Peyer's patch (tissue), 4 donors: ENCODE data around the gene MUC5B. TPM values are rescaled to one million over a fixed set of nuclear protein-coding genes. Genes with fewer than 3 reads are reported as not detected.

Experiments
- DNase-seq, 3 donors: peaks; one replicate each; pipeline ENCODE4 v3.0.0-alpha.2; 2017 to 2019
- H3K27ac ChIP-seq, 4 donors: fragments of 200-600 bp; sonication (generic); one replicate each; pipeline ENCODE4 v1.5.1; 2016 to 2019
- H3K27me3 ChIP-seq, 2 donors: fragments of 200-600 bp; sonication (generic); one replicate each; pipeline ENCODE4 v1.5.1; 2019
- H3K36me3 ChIP-seq, 3 donors: fragments of 200-600 bp; sonication (generic); one replicate each; pipeline ENCODE4 v1.5.1; 2016 to 2019
- H3K4me1 ChIP-seq, 4 donors: fragments of 200-600 bp; sonication (generic); one replicate each; pipeline ENCODE4 v1.5.1; 2016 to 2019
- H3K4me3 ChIP-seq, 4 donors: fragments of 200-600 bp; sonication (generic); 1 replicate in 3 of 4; 2 replicates in 1 of 4; pipeline ENCODE4 v1.5.1; 2016 to 2019; ENCODE audit warnings: mild to moderate bottlenecking in 1 of 4
- H3K9me3 ChIP-seq, 4 donors: fragments of 200-600 bp; sonication (generic); one replicate each; pipeline ENCODE4 v1.5.1; 2016 to 2019; ENCODE audit warnings: mild to moderate bottlenecking in 1 of 4
- POLR2A ChIP-seq, 2 donors: fragments of 450-650 bp; IDR thresholded peaks; one replicate each; pipeline ENCODE4 v1.5.1; 2017; ENCODE audit warnings: antibody characterized with exemption in 2 of 2, mild to moderate bottlenecking in 2 of 2, moderate library complexity in 2 of 2
- total RNA-seq, 4 donors: library from RNA; depleted of rRNA; stranded (reverse); fragments of >200 nt; gene quantifications; one replicate each; pipeline ENCODE4 v1.1.0, GENCODE V29; 2016
- TF ChIP-seq, protein P1 (sequence below), 6 experiments: fragments of 450-650 bp in 4 of 6; fragments of 200-600 bp in 2 of 6; sonication (generic) in 1 of 6; IDR thresholded peaks; one replicate each; pipeline ENCODE4 v1.5.1; 2017 to 2019; ENCODE audit warnings: antibody characterized with exemption in 6 of 6, mild to moderate bottlenecking in 3 of 6, moderate library complexity in 1 of 6

The MUC5B gene
- total RNA-seq, 4 donors from 2014 or later = 0.18 to 25.6 (median 10.5) TPM

DNA sequence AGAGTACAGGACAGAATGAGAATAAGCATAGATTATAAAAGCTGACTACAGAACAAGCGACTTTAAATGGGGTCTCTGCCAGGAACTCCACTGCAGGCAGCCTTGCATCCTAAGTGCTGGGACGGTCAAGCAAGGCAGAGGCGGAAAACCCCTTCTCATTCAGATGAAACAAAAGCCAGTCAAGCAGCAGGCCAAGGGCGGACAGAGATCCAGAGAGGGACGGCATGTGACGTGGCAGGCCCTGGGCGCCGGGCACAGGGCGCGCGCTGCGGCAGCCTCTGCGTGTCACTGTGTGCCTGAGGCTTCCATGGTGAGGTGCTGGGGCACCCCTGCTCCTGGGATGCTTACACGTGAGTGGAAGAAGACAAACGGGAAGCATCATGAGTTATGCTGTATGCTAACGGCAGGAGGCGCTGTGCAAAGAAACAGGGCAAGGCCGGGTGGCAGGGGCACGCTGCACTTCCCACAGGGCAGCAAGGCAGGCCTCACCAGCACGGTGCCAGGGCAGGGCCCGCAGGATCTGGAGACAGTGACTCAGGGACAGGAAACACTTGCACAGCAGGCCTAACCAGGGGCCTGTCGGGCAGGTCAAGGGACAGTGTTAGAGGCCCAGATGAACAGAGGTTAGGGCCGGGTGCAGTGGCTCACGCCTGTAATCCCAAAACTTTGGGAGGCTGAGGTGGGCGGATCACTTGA is 80.4 kb downstream of the MUC5B start:
- no peak for TF ChIP-seq POLR2A (IDR thresholded peaks at IDR 0.05)
- TF ChIP-seq, protein P1, sequence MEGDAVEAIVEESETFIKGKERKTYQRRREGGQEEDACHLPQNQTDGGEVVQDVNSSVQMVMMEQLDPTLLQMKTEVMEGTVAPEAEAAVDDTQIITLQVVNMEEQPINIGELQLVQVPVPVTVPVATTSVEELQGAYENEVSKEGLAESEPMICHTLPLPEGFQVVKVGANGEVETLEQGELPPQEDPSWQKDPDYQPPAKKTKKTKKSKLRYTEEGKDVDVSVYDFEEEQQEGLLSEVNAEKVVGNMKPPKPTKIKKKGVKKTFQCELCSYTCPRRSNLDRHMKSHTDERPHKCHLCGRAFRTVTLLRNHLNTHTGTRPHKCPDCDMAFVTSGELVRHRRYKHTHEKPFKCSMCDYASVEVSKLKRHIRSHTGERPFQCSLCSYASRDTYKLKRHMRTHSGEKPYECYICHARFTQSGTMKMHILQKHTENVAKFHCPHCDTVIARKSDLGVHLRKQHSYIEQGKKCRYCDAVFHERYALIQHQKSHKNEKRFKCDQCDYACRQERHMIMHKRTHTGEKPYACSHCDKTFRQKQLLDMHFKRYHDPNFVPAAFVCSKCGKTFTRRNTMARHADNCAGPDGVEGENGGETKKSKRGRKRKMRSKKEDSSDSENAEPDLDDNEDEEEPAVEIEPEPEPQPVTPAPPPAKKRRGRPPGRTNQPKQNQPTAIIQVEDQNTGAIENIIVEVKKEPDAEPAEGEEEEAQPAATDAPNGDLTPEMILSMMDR (IDR thresholded peaks at IDR 0.05) = peak in 3 of 6 experiments; percentile 34 to 49 (median 41)
- Histone ChIP-seq H3K27me3 (no peaks in the 10 kb centered on the region), H3K4me3 (no peak overlapping the region), H3K9me3 (no peaks in the 10 kb centered on the region), H3K4me1 (peaks cover 12 to 91% (median 25%) of the 10 kb centered on the region in 4 donors), H3K27ac (peak overlapping the region in 3 of 4 donors; percentile 55 to 74 (median 66)), H3K36me3 (no peaks in the 10 kb centered on the region)
- DNase-seq = peak; percentile 14 to 76 (median 66)

DNA sequence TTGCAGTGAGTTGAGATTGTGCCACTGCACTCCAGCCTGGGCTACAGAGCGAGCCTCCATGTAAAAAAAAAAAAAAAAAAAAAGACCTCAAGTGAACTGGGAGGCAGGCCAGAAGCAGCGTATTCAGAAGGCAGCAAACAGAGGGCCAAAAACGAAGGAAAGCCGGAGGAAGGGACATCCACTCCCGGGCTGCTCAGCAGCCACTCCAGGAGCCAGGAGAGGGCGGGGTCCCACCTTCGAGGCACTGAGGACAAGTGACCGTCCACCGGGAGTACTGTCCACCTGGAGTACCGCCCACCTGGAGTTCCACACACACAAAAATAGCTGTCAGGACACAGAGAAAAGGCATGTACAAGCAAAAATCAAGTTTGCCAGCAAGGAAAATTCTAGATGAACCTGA is 81.1 kb downstream of the MUC5B start:
- peaks cover 7 to 90% (median 27%) of the 10 kb centered on the region in 4 donors for H3K4me1 ChIP-seq
- no peaks in the 10 kb centered on the region for H3K36me3 ChIP-seq
- H3K27me3 ChIP-seq = no peaks in the 10 kb centered on the region
- peak; percentile 15 to 54 (median 51) for DNase-seq
- peak overlapping the region in 3 of 4 donors; percentile 55 to 74 (median 66) for H3K27ac ChIP-seq
- TF ChIP-seq POLR2A (IDR thresholded peaks at IDR 0.05) = no peak
- TF ChIP-seq, protein P1 (IDR thresholded peaks at IDR 0.05) = no peak
- H3K9me3 ChIP-seq = no peaks in the 10 kb centered on the region
- H3K4me3 ChIP-seq = no peak overlapping the region

GRCh38 chr11:1304380-1304779 is 81.5 kb downstream of the MUC5B start:
- Histone ChIP-seq H3K27me3 (no peaks in the 10 kb centered on the region), H3K9me3 (no peaks in the 10 kb centered on the region), H3K4me3 (peak overlapping the region in 2 of 4 donors; percentile 0 to 16), H3K36me3 (no peaks in the 10 kb centered on the region), H3K27ac (peak overlapping the region in 3 of 4 donors; percentile 55 to 74 (median 66)), H3K4me1 (peaks cover 7 to 86% (median 26%) of the 10 kb centered on the region in 4 donors)
- DNase-seq = peak; percentile 13 to 80 (median 79)
- TF ChIP-seq, protein P1 (IDR thresholded peaks at IDR 0.05) = peak in 1 of 6 experiments; percentile 12
- peak in 1 of 2 donors; percentile 43 for TF ChIP-seq POLR2A (IDR thresholded peaks at IDR 0.05)

GRCh38 chr11:1305063-1305495 is 82.2 kb downstream of the MUC5B start:
- Histone ChIP-seq H3K4me1 (peaks cover 7 to 81% (median 26%) of the 10 kb centered on the region in 4 donors), H3K4me3 (peak overlapping the region in 1 of 4 donors; percentile 0), H3K36me3 (no peaks in the 10 kb centered on the region), H3K9me3 (no peaks in the 10 kb centered on the region), H3K27me3 (no peaks in the 10 kb centered on the region), H3K27ac (peak overlapping the region in 2 of 4 donors; percentile 22 to 74)
- no peak for TF ChIP-seq POLR2A (IDR thresholded peaks at IDR 0.05)
- TF ChIP-seq, protein P1 (IDR thresholded peaks at IDR 0.05) = no peak
- peak; percentile 12 to 50 (median 45) for DNase-seq

DNA sequence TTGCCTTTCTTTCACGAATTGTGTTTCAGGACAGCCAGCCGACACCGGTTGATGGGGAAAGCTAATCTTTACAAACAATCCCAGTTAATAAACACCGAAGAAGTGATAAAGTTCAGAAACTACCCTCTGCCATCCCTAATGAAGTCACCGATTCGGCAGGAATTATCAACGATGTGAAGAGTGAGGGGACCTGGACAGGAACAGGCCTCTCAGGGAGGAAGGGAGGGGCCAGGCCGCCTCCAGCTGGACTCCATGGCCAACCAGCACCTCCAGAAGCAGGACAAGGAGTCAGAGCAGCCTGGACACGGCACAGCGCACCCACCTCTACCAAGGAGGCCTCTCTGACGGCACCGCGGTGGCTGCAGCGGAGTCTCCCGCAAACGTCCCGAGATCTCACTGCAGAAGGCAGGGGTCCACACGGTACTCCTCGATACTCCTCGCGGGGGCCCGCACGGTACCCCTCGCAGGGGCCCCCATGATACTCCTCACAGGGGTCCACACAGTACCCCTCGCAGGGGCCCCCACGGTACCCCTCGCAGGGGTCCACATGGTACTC is 82.7 kb downstream of the MUC5B start:
- H3K27me3 ChIP-seq = no peaks in the 10 kb centered on the region
- peak overlapping the region in 2 of 4 donors; percentile 60 to 74 for H3K27ac ChIP-seq
- no peaks in the 10 kb centered on the region for H3K36me3 ChIP-seq
- H3K4me3 ChIP-seq = peak overlapping the region in 2 of 4 donors; percentile 0 to 16
- peak; percentile 9 to 50 (median 46) for DNase-seq
- H3K4me1 ChIP-seq = peaks cover 7 to 79% (median 26%) of the 10 kb centered on the region in 4 donors
- TF ChIP-seq, protein P1 (IDR thresholded peaks at IDR 0.05) = no peak
- no peak for TF ChIP-seq POLR2A (IDR thresholded peaks at IDR 0.05)
- H3K9me3 ChIP-seq = no peaks in the 10 kb centered on the region
